ENCODE results near the gene LEFTY1.

Gene LEFTY1

DNA sequence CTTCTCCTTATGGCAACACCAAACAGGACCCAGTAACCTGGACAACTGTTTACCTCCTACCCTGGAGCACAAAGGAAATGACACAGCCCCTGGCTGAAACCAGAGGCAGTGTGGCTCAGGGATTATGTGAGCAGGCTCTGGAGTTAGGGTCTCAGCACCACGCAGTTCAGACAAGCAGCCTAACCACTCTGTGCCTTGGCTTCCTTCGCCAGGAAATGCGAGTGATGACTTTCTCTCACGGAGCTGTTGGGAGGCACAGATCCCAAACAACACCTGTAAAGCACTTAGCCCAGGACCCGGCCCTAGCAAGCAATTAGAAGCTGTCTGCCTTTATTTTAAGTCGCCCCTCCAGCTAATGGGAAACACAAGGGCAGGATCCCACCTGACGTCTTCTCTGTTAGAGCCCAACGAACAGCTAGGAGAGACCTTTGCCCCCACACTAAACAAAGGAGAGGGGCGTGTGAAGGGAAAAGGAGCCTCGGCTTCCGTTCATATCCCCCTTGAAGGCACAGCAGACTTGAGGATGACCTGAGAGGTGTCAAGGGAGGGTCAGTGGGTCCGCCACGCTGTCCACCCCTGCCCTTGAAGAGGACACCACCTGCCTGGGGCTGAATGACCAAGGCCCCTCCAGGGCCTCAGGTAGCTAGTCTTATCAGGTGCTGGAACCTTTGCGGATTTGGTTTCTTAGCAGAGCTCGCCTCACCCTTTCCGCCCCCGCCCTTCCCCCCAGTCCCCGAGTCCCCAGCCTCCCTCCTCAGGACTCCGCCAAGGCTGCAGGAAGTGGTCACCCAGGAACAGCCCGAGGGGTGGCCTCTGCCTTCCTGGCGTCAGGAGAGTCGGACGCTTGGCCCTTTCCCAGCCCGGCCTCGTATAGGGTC, 7.6 kb downstream of the LEFTY1 start:
- no peak for TF ChIP-seq CTCF (IDR thresholded peaks at IDR 0.05; ENCODE audit: borderline replicate concordance, insufficient read depth, low read depth, low read length)
- peak overlapping the region; percentile 96 for H3K4me3 ChIP-seq (ENCODE audit: low read depth, low read length)

DNA sequence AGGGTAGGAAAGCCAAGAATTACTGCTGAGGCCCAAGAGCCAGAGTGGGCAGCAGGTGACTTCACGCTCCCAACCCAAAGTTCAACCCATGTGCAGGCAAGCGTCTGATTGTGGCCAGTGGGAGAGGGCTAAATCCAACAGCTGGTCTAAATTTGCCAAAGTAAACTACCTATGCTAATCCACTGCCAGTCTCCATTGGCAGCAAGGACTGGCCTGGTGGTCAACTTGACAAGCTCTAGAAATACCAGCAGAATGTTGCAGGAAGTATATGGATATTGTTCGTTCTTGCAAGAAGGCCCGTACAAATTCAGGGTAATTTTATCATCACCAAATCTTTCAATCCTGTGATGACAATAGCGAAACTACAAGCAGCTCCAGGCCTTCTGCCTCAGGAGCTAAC, 8.3 kb downstream of the LEFTY1 start:
- TF ChIP-seq CTCF (IDR thresholded peaks at IDR 0.05; ENCODE audit: borderline replicate concordance, insufficient read depth, low read depth, low read length), result no peak

DNA sequence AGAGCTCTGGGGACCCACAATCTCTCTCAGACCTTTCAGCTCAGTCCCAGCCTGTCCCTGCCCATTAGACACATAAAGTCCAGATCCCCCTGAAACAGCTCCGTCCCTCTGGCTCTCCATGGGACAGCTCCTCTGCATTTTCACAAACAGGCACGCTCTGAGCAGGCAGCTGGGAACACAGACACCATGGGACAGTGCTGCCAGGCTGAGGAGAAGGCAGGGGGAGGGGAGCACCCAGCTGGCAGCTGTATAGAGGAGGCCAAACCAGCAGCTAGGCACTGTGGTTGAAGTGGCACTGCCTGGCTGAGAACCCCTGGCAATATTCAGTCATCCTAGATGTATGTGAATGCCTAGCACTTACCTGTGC, 8.7 kb downstream of the LEFTY1 start:
- TF ChIP-seq CTCF (IDR thresholded peaks at IDR 0.05; ENCODE audit: borderline replicate concordance, insufficient read depth, low read depth, low read length), result no peak
- no peak overlapping the region for H3K4me3 ChIP-seq (ENCODE audit: low read depth, low read length)

More for the DNA sequence above, 8.3 kb downstream of the LEFTY1 start:
- no peak overlapping the region for H3K4me3 ChIP-seq (ENCODE audit: low read depth, low read length)

DNA sequence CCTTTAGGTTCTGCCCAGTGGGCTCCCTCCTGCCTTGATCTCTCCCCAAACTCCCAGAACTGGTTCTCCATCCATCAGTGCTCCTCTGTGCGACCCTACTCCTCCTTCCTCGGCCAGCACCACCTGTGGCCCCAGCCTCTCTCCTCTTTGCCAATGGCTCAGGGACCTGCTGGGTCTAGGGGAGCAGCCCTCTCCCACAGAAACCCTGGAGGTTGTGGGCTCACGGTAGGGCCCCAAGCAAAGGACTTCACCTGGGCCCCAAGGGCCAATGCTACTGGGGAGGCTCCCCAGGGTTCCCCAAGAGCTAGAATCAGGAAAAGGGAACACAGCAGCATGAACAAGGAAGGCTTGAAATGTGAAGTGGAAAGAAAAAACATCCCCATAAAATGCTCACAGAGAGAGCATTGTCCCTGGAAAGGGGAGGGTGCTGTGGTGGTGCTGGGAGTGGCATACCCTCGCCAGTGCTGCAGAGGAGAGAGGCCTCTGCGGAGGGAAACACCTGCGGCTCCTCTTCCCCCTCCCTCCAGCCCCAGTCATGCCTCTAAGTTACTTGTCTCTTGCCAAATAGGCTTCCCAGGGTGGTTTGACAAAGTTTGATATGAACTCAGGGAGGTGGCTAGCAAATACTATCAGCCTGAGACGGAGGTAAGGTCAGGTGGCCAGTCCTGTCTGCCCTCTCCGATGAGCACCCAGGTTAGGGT, 9.3 kb downstream of the LEFTY1 start:
- H3K4me3 ChIP-seq (ENCODE audit: low read depth, low read length), result no peak overlapping the region
- TF ChIP-seq CTCF (IDR thresholded peaks at IDR 0.05; ENCODE audit: borderline replicate concordance, insufficient read depth, low read depth, low read length), result no peak

DNA sequence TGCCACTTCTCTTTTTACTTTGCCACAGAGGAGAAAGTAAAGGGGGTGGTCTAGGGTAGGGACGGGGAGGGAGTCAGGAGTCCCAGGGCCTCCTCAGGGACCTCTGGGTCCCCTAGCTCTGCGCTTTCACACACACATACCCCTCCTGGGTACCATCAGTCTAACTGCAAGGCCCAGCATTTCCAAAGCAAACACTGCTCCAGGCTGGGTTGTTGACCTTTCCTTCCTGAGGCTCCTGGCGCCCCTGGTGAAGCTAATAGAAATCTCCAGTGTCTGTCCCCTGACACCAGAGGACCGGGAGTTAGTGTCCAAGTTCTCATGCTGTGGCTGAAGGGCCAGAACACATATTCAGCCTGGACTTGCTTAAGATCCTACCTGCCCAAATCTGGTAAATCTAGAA, 10.7 kb downstream of the LEFTY1 start:
- TF ChIP-seq CTCF (IDR thresholded peaks at IDR 0.05; ENCODE audit: borderline replicate concordance, insufficient read depth, low read depth, low read length), result no peak
- H3K4me3 ChIP-seq (ENCODE audit: low read depth, low read length), result no peak overlapping the region

- H3K4me3 ChIP-seq (ENCODE audit: low read depth, low read length), result no peak overlapping the region
- peak; percentile 57 for TF ChIP-seq CTCF (IDR thresholded peaks at IDR 0.05; ENCODE audit: borderline replicate concordance, insufficient read depth, low read depth, low read length)
These were observed 11.4 kb downstream of the LEFTY1 start for GRCh38 chr1:225877580-225877979.
